WTC11 (cell line): ENCODE measurements around the gene ZSCAN18. TPM values are rescaled to one million over a fixed set of nuclear protein-coding genes. Genes with fewer than 3 reads are reported as not detected.
A peak's percentile ranks its signal among the peaks of the same experiment; 100 is the strongest.

Experiments used
- ELF4 ChIP-seq: sonication (generic); formaldehyde crosslinking; IDR thresholded peaks from 2 replicates; pipeline ENCODE4 v1.8.1; 2022; ENCODE audit warnings: low read depth, mild to moderate bottlenecking, moderate library complexity, missing genetic modification reagents
- EMX1 ChIP-seq: fragments of 250-450 bp; sonication (Bioruptor Pico); IDR thresholded peaks from 2 replicates; pipeline ENCODE4 v1.8.0; 2021; ENCODE audit warnings: mild to moderate bottlenecking
- ESRRA ChIP-seq: sonication (generic); formaldehyde crosslinking; IDR thresholded peaks from 2 replicates; pipeline ENCODE4 v1.8.1; 2022; ENCODE audit warnings: mild to moderate bottlenecking, missing genetic modification reagents, borderline replicate concordance
- GRHL2 ChIP-seq: fragments of 250-450 bp; sonication (Bioruptor Pico); IDR thresholded peaks from 2 replicates; pipeline ENCODE4 v1.8.0; 2022; ENCODE audit warnings: mild to moderate bottlenecking, moderate library complexity; ENCODE audit not compliant: insufficient replicate concordance, severe bottlenecking
- HMGA2 ChIP-seq: fragments of 250-450 bp; sonication (Bioruptor Pico); IDR thresholded peaks from 2 replicates; pipeline ENCODE4 v1.4.0; 2021; ENCODE audit warnings: mild to moderate bottlenecking, moderate library complexity
- MXD4 ChIP-seq: fragments of 250-450 bp; sonication (Bioruptor Pico); IDR thresholded peaks from 2 replicates; pipeline ENCODE4 v1.8.0; 2021; ENCODE audit warnings: mild to moderate bottlenecking, moderate library complexity, borderline replicate concordance
- MYBL2 ChIP-seq: sonication (generic); formaldehyde crosslinking; IDR thresholded peaks from 2 replicates; pipeline ENCODE4 v1.8.1; 2023; ENCODE audit warnings: mild to moderate bottlenecking, moderate library complexity, missing genetic modification reagents
- NFE2L1 ChIP-seq: sonication (generic); formaldehyde crosslinking; IDR thresholded peaks from 2 replicates; pipeline ENCODE4 v1.8.1; 2023; ENCODE audit warnings: missing genetic modification reagents
- NFYB ChIP-seq: sonication (generic); formaldehyde crosslinking; conservative IDR thresholded peaks from 2 replicates; pipeline ENCODE4 v1.8.0; 2022; ENCODE audit warnings: low read depth, missing genetic modification reagents
- NR1H2 ChIP-seq: sonication (generic); formaldehyde crosslinking; IDR thresholded peaks from 2 replicates; pipeline ENCODE4 v1.9.0; 2021; ENCODE audit warnings: mild to moderate bottlenecking, moderate library complexity, missing genetic modification reagents
- NR2C2 ChIP-seq: sonication (generic); formaldehyde crosslinking; IDR thresholded peaks from 2 replicates; pipeline ENCODE4 v1.8.0; 2022; ENCODE audit warnings: mild to moderate bottlenecking, missing genetic modification reagents
- OVOL2 ChIP-seq: fragments of 250-450 bp; sonication (Bioruptor Pico); IDR thresholded peaks from 2 replicates; pipeline ENCODE4 v1.9.0; 2021; ENCODE audit warnings: mild to moderate bottlenecking, borderline replicate concordance
- RELA ChIP-seq: sonication (generic); formaldehyde crosslinking; IDR thresholded peaks from 2 replicates; pipeline ENCODE4 v1.8.1; 2022; ENCODE audit warnings: missing genetic modification reagents, mild to moderate bottlenecking, borderline replicate concordance
- SMAD4 ChIP-seq: sonication (generic); formaldehyde crosslinking; IDR thresholded peaks from 2 replicates; pipeline ENCODE4 v1.8.0; 2022; ENCODE audit warnings: mild to moderate bottlenecking, missing genetic modification reagents
- TEAD1 ChIP-seq: sonication (generic); formaldehyde crosslinking; IDR thresholded peaks from 2 replicates; pipeline ENCODE4 v1.8.0; 2022; ENCODE audit warnings: mild to moderate bottlenecking, missing genetic modification reagents
- ZBTB21 ChIP-seq: sonication (generic); formaldehyde crosslinking; IDR thresholded peaks from 2 replicates; pipeline ENCODE4 v1.8.1; 2023; ENCODE audit warnings: mild to moderate bottlenecking, missing genetic modification reagents, borderline replicate concordance
- ZNF121 ChIP-seq: sonication (generic); formaldehyde crosslinking; IDR thresholded peaks from 2 replicates; pipeline ENCODE4 v1.8.0; 2023; ENCODE audit warnings: missing genetic modification reagents
- ZNF232 ChIP-seq: sonication (generic); formaldehyde crosslinking; IDR thresholded peaks from 2 replicates; pipeline ENCODE4 v1.8.0; 2022; ENCODE audit warnings: mild to moderate bottlenecking, missing genetic modification reagents
- total RNA-seq: library from RNA; stranded (reverse); gene quantifications from 3 replicates; pipeline ENCODE4 v1.2.3, GENCODE V29; 2021
- TF ChIP-seq, protein P1 (sequence below): fragments of 250-450 bp; sonication (Bioruptor Pico); IDR thresholded peaks from 2 replicates; pipeline ENCODE4 v2.1.2; 2022; ENCODE audit warnings: mild to moderate bottlenecking, moderate library complexity
- TF ChIP-seq, protein P2 (sequence below): fragments of 250-450 bp; sonication (Bioruptor Pico); IDR thresholded peaks from 2 replicates; pipeline ENCODE4 v1.8.0; 2021; ENCODE audit warnings: mild to moderate bottlenecking
- TF ChIP-seq, protein P3 (sequence below): sonication (generic); formaldehyde crosslinking; IDR thresholded peaks from 2 replicates; pipeline ENCODE4 v1.8.1; 2023; ENCODE audit warnings: mild to moderate bottlenecking, missing genetic modification reagents
- TF ChIP-seq, protein P4 (sequence below): sonication (generic); formaldehyde crosslinking; IDR thresholded peaks from 2 replicates; pipeline ENCODE4 v1.8.0; 2023; ENCODE audit warnings: missing genetic modification reagents, mild to moderate bottlenecking, borderline replicate concordance
- TF ChIP-seq, protein P5 (sequence below): sonication (generic); formaldehyde crosslinking; IDR thresholded peaks from 2 replicates; pipeline ENCODE4 v1.8.0; 2022; ENCODE audit warnings: mild to moderate bottlenecking, missing genetic modification reagents
- TF ChIP-seq, protein P6 (sequence below): fragments of 250-450 bp; sonication (Bioruptor Pico); IDR thresholded peaks from 2 replicates; pipeline ENCODE4 v1.9.0; 2021; ENCODE audit warnings: moderate library complexity, mild to moderate bottlenecking, inconsistent platforms, borderline replicate concordance
- TF ChIP-seq, protein P7 (sequence below): sonication (generic); formaldehyde crosslinking; IDR thresholded peaks from 2 replicates; pipeline ENCODE4 v1.8.0; 2022; ENCODE audit warnings: missing genetic modification reagents

Gene ZSCAN18
- total RNA-seq, 1 experiment from 2014 or later = 55.9 TPM

DNA sequence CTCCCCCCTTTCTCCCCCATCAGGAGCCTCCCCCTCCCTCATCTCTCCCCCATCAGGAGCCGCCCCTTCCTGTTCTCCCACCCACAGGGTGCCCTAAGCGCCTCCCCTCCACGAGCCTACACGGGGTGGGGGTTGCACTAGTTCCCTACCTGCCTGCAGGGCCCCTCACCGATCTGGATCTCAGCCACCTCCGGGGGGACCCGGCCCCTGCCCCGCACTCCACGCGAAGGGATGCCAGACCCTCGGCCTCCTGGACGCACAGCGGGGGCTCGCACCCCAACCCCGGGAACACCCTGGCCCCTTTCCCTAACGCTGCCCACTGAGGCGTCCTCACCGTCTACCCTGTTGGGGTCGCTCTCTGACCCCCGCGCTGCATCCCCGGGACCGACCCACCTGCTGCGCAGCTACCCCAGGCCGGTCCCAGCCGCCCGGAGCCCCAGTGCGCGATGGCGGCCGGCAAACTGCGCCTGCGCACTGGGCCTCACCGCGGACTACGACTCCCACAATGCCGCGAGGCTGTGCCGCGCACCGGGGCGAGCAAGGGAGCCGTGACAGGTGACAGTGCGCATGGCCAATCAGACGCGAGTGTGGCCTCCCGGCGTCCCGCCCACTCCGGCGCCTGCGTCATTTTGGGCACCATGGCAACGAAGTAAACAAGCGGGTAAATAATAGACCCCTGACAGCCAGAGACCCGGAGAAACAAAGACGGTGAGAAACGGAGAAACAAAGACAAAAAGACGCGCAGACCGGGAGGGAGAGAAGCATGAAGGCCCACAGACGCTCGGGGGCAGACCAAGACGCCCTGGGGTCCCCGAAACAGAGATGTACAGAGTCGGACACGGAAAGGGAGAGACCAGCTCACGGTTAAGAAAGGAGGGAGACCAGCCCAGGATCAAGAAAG is at the start of gene ZSCAN18 (continued):
- TF ChIP-seq, protein P1, sequence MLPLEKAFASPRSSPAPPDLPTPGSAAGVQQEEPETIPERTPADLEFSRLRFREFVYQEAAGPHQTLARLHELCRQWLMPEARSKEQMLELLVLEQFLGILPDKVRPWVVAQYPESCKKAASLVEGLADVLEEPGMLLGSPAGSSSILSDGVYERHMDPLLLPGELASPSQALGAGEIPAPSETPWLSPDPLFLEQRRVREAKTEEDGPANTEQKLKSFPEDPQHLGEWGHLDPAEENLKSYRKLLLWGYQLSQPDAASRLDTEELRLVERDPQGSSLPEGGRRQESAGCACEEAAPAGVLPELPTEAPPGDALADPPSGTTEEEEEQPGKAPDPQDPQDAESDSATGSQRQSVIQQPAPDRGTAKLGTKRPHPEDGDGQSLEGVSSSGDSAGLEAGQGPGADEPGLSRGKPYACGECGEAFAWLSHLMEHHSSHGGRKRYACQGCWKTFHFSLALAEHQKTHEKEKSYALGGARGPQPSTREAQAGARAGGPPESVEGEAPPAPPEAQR (CRISPR knock-in tag) = no peak
- TF ChIP-seq, protein P2, sequence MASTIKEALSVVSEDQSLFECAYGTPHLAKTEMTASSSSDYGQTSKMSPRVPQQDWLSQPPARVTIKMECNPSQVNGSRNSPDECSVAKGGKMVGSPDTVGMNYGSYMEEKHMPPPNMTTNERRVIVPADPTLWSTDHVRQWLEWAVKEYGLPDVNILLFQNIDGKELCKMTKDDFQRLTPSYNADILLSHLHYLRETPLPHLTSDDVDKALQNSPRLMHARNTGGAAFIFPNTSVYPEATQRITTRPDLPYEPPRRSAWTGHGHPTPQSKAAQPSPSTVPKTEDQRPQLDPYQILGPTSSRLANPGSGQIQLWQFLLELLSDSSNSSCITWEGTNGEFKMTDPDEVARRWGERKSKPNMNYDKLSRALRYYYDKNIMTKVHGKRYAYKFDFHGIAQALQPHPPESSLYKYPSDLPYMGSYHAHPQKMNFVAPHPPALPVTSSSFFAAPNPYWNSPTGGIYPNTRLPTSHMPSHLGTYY (CRISPR knock-in tag) = no peak
- TF ChIP-seq TEAD1 (CRISPR knock-in tag) = peak; percentile 66; the same call in 1 of the 2 replicates
- TF ChIP-seq OVOL2 = no peak
- no peak for TF ChIP-seq MYBL2
- TF ChIP-seq NR1H2 (CRISPR knock-in tag) = no peak
- TF ChIP-seq EMX1 = no peak
- TF ChIP-seq NR2C2 (CRISPR knock-in tag) = no peak
- TF ChIP-seq RELA (CRISPR knock-in tag) = peak; percentile 54; the same call in 1 of the 2 replicates
- TF ChIP-seq NFYB (CRISPR knock-in tag) = peak; percentile 98
- TF ChIP-seq, protein P3, sequence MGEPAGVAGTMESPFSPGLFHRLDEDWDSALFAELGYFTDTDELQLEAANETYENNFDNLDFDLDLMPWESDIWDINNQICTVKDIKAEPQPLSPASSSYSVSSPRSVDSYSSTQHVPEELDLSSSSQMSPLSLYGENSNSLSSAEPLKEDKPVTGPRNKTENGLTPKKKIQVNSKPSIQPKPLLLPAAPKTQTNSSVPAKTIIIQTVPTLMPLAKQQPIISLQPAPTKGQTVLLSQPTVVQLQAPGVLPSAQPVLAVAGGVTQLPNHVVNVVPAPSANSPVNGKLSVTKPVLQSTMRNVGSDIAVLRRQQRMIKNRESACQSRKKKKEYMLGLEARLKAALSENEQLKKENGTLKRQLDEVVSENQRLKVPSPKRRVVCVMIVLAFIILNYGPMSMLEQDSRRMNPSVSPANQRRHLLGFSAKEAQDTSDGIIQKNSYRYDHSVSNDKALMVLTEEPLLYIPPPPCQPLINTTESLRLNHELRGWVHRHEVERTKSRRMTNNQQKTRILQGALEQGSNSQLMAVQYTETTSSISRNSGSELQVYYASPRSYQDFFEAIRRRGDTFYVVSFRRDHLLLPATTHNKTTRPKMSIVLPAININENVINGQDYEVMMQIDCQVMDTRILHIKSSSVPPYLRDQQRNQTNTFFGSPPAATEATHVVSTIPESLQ (CRISPR knock-in tag) = no peak
- no peak for TF ChIP-seq MXD4 (CRISPR knock-in tag)
- no peak for TF ChIP-seq NFE2L1
- peak; percentile 54; the same call in 1 of the 2 replicates for TF ChIP-seq SMAD4 (CRISPR knock-in tag)
- no peak for TF ChIP-seq ESRRA (CRISPR knock-in tag)
- TF ChIP-seq GRHL2 = no peak
- TF ChIP-seq, protein P4, sequence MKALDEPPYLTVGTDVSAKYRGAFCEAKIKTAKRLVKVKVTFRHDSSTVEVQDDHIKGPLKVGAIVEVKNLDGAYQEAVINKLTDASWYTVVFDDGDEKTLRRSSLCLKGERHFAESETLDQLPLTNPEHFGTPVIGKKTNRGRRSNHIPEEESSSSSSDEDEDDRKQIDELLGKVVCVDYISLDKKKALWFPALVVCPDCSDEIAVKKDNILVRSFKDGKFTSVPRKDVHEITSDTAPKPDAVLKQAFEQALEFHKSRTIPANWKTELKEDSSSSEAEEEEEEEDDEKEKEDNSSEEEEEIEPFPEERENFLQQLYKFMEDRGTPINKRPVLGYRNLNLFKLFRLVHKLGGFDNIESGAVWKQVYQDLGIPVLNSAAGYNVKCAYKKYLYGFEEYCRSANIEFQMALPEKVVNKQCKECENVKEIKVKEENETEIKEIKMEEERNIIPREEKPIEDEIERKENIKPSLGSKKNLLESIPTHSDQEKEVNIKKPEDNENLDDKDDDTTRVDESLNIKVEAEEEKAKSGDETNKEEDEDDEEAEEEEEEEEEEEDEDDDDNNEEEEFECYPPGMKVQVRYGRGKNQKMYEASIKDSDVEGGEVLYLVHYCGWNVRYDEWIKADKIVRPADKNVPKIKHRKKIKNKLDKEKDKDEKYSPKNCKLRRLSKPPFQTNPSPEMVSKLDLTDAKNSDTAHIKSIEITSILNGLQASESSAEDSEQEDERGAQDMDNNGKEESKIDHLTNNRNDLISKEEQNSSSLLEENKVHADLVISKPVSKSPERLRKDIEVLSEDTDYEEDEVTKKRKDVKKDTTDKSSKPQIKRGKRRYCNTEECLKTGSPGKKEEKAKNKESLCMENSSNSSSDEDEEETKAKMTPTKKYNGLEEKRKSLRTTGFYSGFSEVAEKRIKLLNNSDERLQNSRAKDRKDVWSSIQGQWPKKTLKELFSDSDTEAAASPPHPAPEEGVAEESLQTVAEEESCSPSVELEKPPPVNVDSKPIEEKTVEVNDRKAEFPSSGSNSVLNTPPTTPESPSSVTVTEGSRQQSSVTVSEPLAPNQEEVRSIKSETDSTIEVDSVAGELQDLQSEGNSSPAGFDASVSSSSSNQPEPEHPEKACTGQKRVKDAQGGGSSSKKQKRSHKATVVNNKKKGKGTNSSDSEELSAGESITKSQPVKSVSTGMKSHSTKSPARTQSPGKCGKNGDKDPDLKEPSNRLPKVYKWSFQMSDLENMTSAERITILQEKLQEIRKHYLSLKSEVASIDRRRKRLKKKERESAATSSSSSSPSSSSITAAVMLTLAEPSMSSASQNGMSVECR (CRISPR knock-in tag) = peak; percentile 77; the same call in 1 of the 2 replicates
- no peak for TF ChIP-seq HMGA2 (CRISPR knock-in tag)
- no peak for TF ChIP-seq ELF4
- no peak for TF ChIP-seq ZNF121 (CRISPR knock-in tag)
- TF ChIP-seq, protein P5, sequence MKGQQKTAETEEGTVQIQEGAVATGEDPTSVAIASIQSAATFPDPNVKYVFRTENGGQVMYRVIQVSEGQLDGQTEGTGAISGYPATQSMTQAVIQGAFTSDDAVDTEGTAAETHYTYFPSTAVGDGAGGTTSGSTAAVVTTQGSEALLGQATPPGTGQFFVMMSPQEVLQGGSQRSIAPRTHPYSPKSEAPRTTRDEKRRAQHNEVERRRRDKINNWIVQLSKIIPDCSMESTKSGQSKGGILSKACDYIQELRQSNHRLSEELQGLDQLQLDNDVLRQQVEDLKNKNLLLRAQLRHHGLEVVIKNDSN (CRISPR knock-in tag) = peak; percentile 88
- TF ChIP-seq ZNF232 (CRISPR knock-in tag) = no peak
- TF ChIP-seq, protein P6, sequence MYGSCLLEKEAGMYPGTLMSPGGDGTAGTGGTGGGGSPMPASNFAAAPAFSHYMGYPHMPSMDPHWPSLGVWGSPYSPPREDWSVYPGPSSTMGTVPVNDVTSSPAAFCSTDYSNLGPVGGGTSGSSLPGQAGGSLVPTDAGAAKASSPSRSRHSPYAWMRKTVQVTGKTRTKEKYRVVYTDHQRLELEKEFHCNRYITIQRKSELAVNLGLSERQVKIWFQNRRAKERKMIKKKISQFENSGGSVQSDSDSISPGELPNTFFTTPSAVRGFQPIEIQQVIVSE = no peak
- TF ChIP-seq, protein P7, sequence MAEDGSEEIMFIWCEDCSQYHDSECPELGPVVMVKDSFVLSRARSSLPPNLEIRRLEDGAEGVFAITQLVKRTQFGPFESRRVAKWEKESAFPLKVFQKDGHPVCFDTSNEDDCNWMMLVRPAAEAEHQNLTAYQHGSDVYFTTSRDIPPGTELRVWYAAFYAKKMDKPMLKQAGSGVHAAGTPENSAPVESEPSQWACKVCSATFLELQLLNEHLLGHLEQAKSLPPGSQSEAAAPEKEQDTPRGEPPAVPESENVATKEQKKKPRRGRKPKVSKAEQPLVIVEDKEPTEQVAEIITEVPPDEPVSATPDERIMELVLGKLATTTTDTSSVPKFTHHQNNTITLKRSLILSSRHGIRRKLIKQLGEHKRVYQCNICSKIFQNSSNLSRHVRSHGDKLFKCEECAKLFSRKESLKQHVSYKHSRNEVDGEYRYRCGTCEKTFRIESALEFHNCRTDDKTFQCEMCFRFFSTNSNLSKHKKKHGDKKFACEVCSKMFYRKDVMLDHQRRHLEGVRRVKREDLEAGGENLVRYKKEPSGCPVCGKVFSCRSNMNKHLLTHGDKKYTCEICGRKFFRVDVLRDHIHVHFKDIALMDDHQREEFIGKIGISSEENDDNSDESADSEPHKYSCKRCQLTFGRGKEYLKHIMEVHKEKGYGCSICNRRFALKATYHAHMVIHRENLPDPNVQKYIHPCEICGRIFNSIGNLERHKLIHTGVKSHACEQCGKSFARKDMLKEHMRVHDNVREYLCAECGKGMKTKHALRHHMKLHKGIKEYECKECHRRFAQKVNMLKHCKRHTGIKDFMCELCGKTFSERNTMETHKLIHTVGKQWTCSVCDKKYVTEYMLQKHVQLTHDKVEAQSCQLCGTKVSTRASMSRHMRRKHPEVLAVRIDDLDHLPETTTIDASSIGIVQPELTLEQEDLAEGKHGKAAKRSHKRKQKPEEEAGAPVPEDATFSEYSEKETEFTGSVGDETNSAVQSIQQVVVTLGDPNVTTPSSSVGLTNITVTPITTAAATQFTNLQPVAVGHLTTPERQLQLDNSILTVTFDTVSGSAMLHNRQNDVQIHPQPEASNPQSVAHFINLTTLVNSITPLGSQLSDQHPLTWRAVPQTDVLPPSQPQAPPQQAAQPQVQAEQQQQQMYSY (CRISPR knock-in tag) = no peak
- TF ChIP-seq ZBTB21 (CRISPR knock-in tag) = peak; percentile 58; the same call in 1 of the 2 replicates
